ENCODE measurements around the gene ATM. TPM values are rescaled to one million over a fixed set of nuclear protein-coding genes. Genes with fewer than 3 reads are reported as not detected.

The ATM gene
- total and polyA plus RNA-seq, 2 experiments from 2014 or later: 27.6 to 59.3 TPM

DNA sequence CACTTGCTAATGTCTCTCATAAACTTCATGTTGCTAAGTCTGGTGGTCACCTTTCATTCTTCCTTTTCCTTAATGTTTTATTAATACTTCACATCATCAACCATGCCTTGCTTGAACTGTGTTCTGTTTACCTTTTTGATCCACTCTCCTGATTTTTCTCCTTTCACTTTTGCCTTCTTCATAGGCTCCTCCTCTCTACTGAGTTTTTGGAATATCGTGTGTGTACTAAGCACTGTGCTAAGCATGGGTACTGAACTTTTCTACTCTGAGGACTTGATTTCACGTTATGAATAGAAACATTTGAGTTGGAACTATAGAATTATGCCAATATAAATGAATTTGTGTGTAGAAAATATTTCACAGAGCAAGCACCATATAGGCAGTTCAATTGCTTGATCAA is 90.6 kb downstream of the ATM start (continued):
- TF ChIP-seq, protein P1, sequence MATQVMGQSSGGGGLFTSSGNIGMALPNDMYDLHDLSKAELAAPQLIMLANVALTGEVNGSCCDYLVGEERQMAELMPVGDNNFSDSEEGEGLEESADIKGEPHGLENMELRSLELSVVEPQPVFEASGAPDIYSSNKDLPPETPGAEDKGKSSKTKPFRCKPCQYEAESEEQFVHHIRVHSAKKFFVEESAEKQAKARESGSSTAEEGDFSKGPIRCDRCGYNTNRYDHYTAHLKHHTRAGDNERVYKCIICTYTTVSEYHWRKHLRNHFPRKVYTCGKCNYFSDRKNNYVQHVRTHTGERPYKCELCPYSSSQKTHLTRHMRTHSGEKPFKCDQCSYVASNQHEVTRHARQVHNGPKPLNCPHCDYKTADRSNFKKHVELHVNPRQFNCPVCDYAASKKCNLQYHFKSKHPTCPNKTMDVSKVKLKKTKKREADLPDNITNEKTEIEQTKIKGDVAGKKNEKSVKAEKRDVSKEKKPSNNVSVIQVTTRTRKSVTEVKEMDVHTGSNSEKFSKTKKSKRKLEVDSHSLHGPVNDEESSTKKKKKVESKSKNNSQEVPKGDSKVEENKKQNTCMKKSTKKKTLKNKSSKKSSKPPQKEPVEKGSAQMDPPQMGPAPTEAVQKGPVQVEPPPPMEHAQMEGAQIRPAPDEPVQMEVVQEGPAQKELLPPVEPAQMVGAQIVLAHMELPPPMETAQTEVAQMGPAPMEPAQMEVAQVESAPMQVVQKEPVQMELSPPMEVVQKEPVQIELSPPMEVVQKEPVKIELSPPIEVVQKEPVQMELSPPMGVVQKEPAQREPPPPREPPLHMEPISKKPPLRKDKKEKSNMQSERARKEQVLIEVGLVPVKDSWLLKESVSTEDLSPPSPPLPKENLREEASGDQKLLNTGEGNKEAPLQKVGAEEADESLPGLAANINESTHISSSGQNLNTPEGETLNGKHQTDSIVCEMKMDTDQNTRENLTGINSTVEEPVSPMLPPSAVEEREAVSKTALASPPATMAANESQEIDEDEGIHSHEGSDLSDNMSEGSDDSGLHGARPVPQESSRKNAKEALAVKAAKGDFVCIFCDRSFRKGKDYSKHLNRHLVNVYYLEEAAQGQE (IDR thresholded peaks at IDR 0.05; ENCODE audit: unreplicated experiment): no peak
- TF ChIP-seq, protein P2, sequence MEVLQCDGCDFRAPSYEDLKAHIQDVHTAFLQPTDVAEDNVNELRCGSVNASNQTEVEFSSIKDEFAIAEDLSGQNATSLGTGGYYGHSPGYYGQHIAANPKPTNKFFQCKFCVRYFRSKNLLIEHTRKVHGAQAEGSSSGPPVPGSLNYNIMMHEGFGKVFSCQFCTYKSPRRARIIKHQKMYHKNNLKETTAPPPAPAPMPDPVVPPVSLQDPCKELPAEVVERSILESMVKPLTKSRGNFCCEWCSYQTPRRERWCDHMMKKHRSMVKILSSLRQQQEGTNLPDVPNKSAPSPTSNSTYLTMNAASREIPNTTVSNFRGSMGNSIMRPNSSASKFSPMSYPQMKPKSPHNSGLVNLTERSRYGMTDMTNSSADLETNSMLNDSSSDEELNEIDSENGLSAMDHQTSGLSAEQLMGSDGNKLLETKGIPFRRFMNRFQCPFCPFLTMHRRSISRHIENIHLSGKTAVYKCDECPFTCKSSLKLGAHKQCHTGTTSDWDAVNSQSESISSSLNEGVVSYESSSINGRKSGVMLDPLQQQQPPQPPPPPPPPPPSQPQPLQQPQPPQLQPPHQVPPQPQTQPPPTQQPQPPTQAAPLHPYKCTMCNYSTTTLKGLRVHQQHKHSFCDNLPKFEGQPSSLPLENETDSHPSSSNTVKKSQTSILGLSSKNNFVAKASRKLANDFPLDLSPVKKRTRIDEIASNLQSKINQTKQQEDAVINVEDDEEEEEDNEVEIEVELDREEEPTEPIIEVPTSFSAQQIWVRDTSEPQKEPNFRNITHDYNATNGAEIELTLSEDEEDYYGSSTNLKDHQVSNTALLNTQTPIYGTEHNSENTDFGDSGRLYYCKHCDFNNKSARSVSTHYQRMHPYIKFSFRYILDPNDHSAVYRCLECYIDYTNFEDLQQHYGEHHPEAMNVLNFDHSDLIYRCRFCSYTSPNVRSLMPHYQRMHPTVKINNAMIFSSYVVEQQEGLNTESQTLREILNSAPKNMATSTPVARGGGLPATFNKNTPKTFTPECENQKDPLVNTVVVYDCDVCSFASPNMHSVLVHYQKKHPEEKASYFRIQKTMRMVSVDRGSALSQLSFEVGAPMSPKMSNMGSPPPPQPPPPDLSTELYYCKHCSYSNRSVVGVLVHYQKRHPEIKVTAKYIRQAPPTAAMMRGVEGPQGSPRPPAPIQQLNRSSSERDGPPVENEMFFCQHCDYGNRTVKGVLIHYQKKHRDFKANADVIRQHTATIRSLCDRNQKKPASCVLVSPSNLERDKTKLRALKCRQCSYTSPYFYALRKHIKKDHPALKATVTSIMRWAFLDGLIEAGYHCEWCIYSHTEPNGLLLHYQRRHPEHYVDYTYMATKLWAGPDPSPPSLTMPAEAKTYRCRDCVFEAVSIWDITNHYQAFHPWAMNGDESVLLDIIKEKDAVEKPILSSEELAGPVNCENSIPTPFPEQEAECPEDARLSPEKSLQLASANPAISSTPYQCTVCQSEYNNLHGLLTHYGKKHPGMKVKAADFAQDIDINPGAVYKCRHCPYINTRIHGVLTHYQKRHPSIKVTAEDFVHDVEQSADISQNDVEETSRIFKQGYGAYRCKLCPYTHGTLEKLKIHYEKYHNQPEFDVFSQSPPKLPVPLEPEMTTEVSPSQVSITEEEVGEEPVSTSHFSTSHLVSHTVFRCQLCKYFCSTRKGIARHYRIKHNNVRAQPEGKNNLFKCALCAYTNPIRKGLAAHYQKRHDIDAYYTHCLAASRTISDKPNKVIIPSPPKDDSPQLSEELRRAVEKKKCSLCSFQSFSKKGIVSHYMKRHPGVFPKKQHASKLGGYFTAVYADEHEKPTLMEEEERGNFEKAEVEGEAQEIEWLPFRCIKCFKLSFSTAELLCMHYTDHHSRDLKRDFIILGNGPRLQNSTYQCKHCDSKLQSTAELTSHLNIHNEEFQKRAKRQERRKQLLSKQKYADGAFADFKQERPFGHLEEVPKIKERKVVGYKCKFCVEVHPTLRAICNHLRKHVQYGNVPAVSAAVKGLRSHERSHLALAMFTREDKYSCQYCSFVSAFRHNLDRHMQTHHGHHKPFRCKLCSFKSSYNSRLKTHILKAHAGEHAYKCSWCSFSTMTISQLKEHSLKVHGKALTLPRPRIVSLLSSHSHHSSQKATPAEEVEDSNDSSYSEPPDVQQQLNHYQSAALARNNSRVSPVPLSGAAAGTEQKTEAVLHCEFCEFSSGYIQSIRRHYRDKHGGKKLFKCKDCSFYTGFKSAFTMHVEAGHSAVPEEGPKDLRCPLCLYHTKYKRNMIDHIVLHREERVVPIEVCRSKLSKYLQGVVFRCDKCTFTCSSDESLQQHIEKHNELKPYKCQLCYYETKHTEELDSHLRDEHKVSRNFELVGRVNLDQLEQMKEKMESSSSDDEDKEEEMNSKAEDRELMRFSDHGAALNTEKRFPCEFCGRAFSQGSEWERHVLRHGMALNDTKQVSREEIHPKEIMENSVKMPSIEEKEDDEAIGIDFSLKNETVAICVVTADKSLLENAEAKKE (CRISPR knock-in tag; IDR thresholded peaks at IDR 0.05): no peak
- TF ChIP-seq CREB1 (CRISPR knock-in tag; IDR thresholded peaks at IDR 0.05; ENCODE audit: low read depth): no peak

DNA sequence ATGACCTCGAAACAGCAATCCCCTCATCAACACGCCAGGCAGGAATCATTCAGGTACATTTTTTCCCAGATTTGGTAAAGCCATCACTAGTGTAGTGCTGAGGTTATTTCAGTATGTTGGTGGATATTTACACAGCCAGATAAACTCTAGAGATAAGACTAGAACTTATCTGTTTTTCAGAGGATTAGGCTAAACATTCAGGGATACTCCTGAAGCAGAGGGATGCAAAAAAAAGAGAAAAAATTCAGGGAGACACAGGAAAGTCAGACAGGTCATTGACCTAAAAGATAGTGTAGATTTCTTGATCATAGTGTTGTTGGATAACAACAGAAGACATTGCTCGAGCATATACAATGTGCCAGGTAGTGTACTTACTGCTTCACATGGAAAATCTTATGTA is 93.2 kb downstream of the ATM start:
- H3K4me1 ChIP-seq (ENCODE audit: insufficient read depth): no peaks in the 10 kb centered on the region
- H3K9me3 Mint-ChIP-seq: no peaks in the 10 kb centered on the region
- no peak overlapping the region for H3K4me3 Mint-ChIP-seq
- TF ChIP-seq, protein P1 (IDR thresholded peaks at IDR 0.05; ENCODE audit: unreplicated experiment): no peak
- no peak for TF ChIP-seq ZNF114 (CRISPR knock-in tag; IDR thresholded peaks at IDR 0.05)
- no peak for TF ChIP-seq CTCF (conservative IDR thresholded peaks at IDR 0.05; ENCODE audit: low read depth in 2 of 2)
- no peak for TF ChIP-seq JUNB (IDR thresholded peaks at IDR 0.05; ENCODE audit: unreplicated experiment)
- no peak for TF ChIP-seq EZH2 (IDR thresholded peaks at IDR 0.05; ENCODE audit: low read depth, unreplicated experiment)
- no peak for TF ChIP-seq POLR2AphosphoS5 (IDR thresholded peaks at IDR 0.05; ENCODE audit: low read depth)
- no peak for TF ChIP-seq CREB1 (CRISPR knock-in tag; IDR thresholded peaks at IDR 0.05; ENCODE audit: low read depth)
- TF ChIP-seq ZNF331 (CRISPR knock-in tag; IDR thresholded peaks at IDR 0.05; ENCODE audit: low read depth): no peak
- TF ChIP-seq NANOG (IDR thresholded peaks at IDR 0.05; ENCODE audit: borderline replicate concordance): no peak

More for the DNA sequence above, 93.2 kb downstream of the ATM start:
- no peaks in the 10 kb centered on the region for H3K4me1 Mint-ChIP-seq
- H3K27me3 Mint-ChIP-seq (ENCODE audit: insufficient read depth, low read depth, poor library complexity): no peaks in the 10 kb centered on the region
- Histone ChIP-seq H3K9me2 (ENCODE audit: insufficient read depth) (no peaks in the 10 kb centered on the region), H3K4me2 (no peak overlapping the region), H2AFZ (no peak overlapping the region), H4K20me1 (replicated peaks; ENCODE audit: insufficient read depth) (no peaks in the 10 kb centered on the region), H3K27ac (ENCODE audit: low read depth) (no peak overlapping the region), H3F3A (replicated peaks; ENCODE audit: low read depth) (no peaks in the 10 kb centered on the region), H3K79me2 (replicated peaks; ENCODE audit: insufficient read depth) (no peaks in the 10 kb centered on the region), H3K4me3 (no peak overlapping the region), H3K36me3 (ENCODE audit: insufficient read depth) (peaks cover 12% of the 10 kb centered on the region), H3K27me3 (ENCODE audit: insufficient read depth) (no peaks in the 10 kb centered on the region)
- no peak for ATAC-seq
- no peak for DNase-seq (ENCODE audit: low spot score)
- H3K27ac Mint-ChIP-seq: no peak overlapping the region
- H3K36me3 Mint-ChIP-seq (ENCODE audit: low read depth): peaks cover 18% of the 10 kb centered on the region
